NB4 (cell line): ENCODE data around the gene ZCCHC13.
A peak's percentile ranks its signal among the peaks of the same experiment; 100 is the strongest.

Experiments
- POLR2A ChIP-seq: IDR thresholded peaks from 2 replicates; pipeline ENCODE4 v1.6.1; 2011; ENCODE audit warnings: mild to moderate bottlenecking; ENCODE audit not compliant: insufficient read length; ENCODE audit errors: extremely low read depth
- TF ChIP-seq, protein P1 (sequence below): IDR thresholded peaks from one replicate; pipeline ENCODE4 v1.5.1; 2012; ENCODE audit warnings: low read depth, low read length

DNA sequence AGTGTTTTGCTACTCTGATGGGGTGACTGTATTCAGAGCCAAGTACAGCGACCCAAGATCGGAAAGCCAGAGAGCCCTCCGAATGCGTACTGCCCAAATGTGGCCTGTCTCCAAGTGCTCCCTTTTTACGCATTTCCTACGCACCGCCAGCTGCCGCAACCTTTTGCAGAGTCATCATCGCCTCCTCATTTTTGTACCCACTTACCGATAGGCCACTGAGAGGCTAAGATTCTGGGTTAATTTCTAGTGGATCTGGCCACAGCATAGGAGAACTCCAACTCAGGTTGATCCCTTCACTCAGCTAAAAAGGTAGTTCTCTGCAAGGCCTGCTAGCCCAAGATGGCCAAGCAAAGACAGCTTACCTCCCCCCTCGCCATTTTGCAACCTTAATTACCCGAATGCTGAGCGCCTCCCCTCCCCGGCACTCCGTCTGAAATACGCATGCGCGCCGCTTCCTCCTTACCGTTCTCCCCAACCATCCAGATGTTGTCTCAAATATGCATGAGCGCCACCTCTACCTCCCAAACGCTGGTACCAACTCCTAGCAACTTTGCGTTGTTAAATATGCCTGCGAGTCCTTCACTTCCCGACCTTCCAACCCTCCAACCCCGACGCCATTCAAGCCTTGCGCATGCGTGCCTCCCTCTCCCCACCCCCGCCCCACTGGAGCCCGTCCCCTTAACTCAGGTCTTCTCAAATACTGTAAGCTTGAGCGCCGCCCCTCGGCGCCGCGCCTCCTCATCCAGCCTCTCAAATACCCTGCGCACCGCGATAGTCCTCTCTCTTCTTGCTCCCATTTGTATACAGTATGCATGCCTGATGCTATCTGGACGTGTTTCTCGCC, 11.8 kb upstream of the ZCCHC13 start:
- TF ChIP-seq, protein P1, sequence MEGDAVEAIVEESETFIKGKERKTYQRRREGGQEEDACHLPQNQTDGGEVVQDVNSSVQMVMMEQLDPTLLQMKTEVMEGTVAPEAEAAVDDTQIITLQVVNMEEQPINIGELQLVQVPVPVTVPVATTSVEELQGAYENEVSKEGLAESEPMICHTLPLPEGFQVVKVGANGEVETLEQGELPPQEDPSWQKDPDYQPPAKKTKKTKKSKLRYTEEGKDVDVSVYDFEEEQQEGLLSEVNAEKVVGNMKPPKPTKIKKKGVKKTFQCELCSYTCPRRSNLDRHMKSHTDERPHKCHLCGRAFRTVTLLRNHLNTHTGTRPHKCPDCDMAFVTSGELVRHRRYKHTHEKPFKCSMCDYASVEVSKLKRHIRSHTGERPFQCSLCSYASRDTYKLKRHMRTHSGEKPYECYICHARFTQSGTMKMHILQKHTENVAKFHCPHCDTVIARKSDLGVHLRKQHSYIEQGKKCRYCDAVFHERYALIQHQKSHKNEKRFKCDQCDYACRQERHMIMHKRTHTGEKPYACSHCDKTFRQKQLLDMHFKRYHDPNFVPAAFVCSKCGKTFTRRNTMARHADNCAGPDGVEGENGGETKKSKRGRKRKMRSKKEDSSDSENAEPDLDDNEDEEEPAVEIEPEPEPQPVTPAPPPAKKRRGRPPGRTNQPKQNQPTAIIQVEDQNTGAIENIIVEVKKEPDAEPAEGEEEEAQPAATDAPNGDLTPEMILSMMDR: peak; percentile 25
- TF ChIP-seq POLR2A: peak; percentile 64
